Ovary (tissue), 9 donors: ENCODE data around the gene S100A14. TPM values are rescaled to one million over a fixed set of nuclear protein-coding genes. Genes with fewer than 3 reads are reported as not detected.
A peak's percentile ranks its signal among the peaks of the same experiment; 100 is the strongest.

Experiments used
- DNase-seq, 5 donors: peaks; one replicate each; pipeline ENCODE4 v3.0.0-alpha.2; 2019 to 2020
- H3K27ac ChIP-seq, 2 donors: fragments of 200-600 bp; one replicate each; pipeline versions ENCODE4 v1.5.1 to v1.8.0; 2019 to 2022
- H3K27me3 ChIP-seq: fragments of 200-600 bp; one replicate; pipeline ENCODE4 v1.8.0; 2022
- H3K36me3 ChIP-seq: fragments of 200-600 bp; sonication (generic); one replicate; pipeline ENCODE4 v1.5.1; 2019
- H3K4me1 ChIP-seq: one replicate; pipeline ENCODE4 v1.8.1; 2013; ENCODE audit warnings: mild to moderate bottlenecking, moderate library complexity; ENCODE audit not compliant: insufficient read depth
- H3K4me3 ChIP-seq: fragments of 200-600 bp; sonication (generic); one replicate; pipeline ENCODE4 v1.5.1; 2017
- H3K9me3 ChIP-seq, 2 donors: fragments of 200-600 bp in 1 of 2; sonication (generic) in 1 of 2; one replicate each; pipeline versions ENCODE4 v1.5.1 to v1.8.1; 2013 to 2019; ENCODE audit warnings: mild to moderate bottlenecking in 1 of 2, moderate library complexity in 1 of 2
- EP300 ChIP-seq: sonication (generic); formaldehyde crosslinking; IDR thresholded peaks from one replicate; pipeline ENCODE4 v1.6.1; 2017; ENCODE audit warnings: antibody characterized with exemption
- POLR2A ChIP-seq: fragments of 450-650 bp; IDR thresholded peaks from one replicate; pipeline ENCODE4 v1.6.1; 2017; ENCODE audit warnings: antibody characterized with exemption, mild to moderate bottlenecking, moderate library complexity
- WGBS, 3 donors: extraction: QIAGEN DNeasy Blood & Tissue Kit in 1 of 3; methylation state at CpG; one replicate each; pipeline versions ENCODE4 v1.1.5 to v1.1.7; 2013 to 2017; 5-methylcytosine and 5-hydroxymethylcytosine counted together
- intact Hi-C, 4 donors: fragments of 100-400 bp; cut with DNase I; formaldehyde crosslinking; loops; one replicate each; pipeline versions ENCODE4 v1.11.0 to v1.15.1; 2022 to 2023
- polyA plus RNA-seq, 2 donors: library from polyadenylated mRNA; stranded (reverse); fragments of 200-250 nt in 1 of 2; fragments of 350-450 nt in 1 of 2; fragmentation: Illumina TruSeq in 1 of 2; extraction: RNeasy Lipid Tissue Mini Kit (QIAGEN cat#74804) in 1 of 2; gene quantifications; one replicate each; pipeline ENCODE4 v1.2.3, GENCODE V29; 2013 to 2014
- total RNA-seq, 7 donors: library from RNA; depleted of rRNA in 2 of 7; stranded (reverse); fragments of >200 nt in 2 of 7; fragmentation: NEBNext Ultra II Directional in 3 of 7; extraction: Animal tissue kit (Norgen Biotek cat#: 25700) in 3 of 7; gene quantifications; one replicate each; pipeline versions ENCODE4 v1.1.0 to v1.2.4, GENCODE V29; 2016 to 2023
- TF ChIP-seq, protein P1 (sequence below), 3 donors: fragments of 450-650 bp in 2 of 3; fragments of 200-600 bp in 1 of 3; IDR thresholded peaks; one replicate each; pipeline versions ENCODE4 v1.5.1 to v1.8.0; 2016 to 2022; ENCODE audit warnings: antibody characterized with exemption in 3 of 3, mild to moderate bottlenecking in 1 of 3
- donor health status: DM: no; HTN: no; CAD: no; lungs with moderate emphysema.
- donor health status: DM: no; HTN: no; CAD: no.
- donor health status: Bipolar disorder and iron deficiency.
- donor health status: DM: yes; HTN: yes; CAD: no.
- donor health status: DM: no; HTN: no; CAD: no.
- donor health status: DM: yes; HTN: yes; CAD: no.

Gene S100A14
- total and polyA plus RNA-seq, 9 donors: 0.40 to 19.8 (median 2.1) TPM; not detected in 2

DNA sequence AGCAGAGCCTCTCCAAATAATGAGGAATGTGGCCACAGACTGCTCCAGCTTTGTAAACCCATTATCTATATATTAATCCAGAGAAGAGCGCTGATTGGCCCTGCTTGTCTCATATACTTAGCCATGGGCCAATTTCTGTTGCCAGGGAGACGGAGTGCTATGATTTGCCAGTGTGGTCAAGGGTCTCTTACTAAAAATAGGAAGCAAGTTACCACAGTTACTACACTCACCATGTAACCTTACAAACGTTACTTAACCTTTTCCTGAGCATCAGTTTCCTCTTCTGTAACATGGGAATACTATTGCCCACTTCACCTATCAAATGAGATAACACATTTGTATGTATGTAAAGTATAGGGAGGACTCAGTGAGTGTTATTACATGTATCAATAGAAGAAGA, 42.8 kb downstream of the S100A14 start:
- no peaks in the 10 kb centered on the region for H3K27me3 ChIP-seq
- H3K36me3 ChIP-seq: no peaks in the 10 kb centered on the region
- WGBS, 3 donors: 68 to 83% (median 75%) methylated on average over 3 of the region's 3 CpGs
- H3K4me3 ChIP-seq: no peak overlapping the region
- intact Hi-C loops: loop anchor here in 2 of 4 donors (10.0 kb wide), 2 partner anchors 51 to 201 kb away; partner anchors contain the start of genes S100A1 (in 1 of the 2), S100A13 (in 1 of the 2) and SLC27A3 (in 1 of the 2)
- H3K27ac ChIP-seq: no peak overlapping the region
- no peak for DNase-seq
- TF ChIP-seq EP300 (no peak), POLR2A (no peak)
- TF ChIP-seq, protein P1, sequence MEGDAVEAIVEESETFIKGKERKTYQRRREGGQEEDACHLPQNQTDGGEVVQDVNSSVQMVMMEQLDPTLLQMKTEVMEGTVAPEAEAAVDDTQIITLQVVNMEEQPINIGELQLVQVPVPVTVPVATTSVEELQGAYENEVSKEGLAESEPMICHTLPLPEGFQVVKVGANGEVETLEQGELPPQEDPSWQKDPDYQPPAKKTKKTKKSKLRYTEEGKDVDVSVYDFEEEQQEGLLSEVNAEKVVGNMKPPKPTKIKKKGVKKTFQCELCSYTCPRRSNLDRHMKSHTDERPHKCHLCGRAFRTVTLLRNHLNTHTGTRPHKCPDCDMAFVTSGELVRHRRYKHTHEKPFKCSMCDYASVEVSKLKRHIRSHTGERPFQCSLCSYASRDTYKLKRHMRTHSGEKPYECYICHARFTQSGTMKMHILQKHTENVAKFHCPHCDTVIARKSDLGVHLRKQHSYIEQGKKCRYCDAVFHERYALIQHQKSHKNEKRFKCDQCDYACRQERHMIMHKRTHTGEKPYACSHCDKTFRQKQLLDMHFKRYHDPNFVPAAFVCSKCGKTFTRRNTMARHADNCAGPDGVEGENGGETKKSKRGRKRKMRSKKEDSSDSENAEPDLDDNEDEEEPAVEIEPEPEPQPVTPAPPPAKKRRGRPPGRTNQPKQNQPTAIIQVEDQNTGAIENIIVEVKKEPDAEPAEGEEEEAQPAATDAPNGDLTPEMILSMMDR (IDR thresholded peaks at IDR 0.05): no peak
- peaks cover 2% of the 10 kb centered on the region for H3K4me1 ChIP-seq
- H3K9me3 ChIP-seq: no peaks in the 10 kb centered on the region

DNA sequence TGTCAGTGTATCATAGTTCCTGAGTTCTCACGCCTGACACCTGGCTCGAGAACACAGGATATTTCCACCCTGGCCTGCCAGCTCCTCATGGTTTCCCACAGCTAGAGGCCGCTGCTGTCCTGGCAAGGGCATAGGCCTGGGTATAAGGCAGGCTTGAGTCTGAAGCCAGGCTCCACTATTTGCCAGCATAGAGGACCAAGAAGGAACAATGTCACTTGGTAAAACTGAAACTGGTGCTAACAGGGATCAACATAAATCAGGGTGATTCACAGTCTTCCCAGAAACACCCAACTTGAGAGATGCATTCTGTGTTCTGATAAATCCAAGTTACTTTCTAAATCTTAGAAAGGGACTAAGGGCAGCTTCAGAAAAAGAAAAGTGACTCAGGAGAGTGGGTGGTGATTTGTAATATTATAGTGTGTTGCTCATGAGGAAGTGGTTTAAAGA, 43.5 kb downstream of the S100A14 start:
- DNase-seq: peak; percentile 79 to 87 (median 84)
- Histone ChIP-seq H3K4me1 (peaks cover 1% of the 10 kb centered on the region), H3K4me3 (no peak overlapping the region), H3K27ac (no peak overlapping the region), H3K36me3 (no peaks in the 10 kb centered on the region), H3K9me3 (no peaks in the 10 kb centered on the region), H3K27me3 (no peaks in the 10 kb centered on the region)
- WGBS, 3 donors: 4 to 6% (median 6%) methylated on average over 3 of the region's 3 CpGs
- TF ChIP-seq EP300: no peak
- TF ChIP-seq, protein P1 (IDR thresholded peaks at IDR 0.05): peak; percentile 74 to 80 (median 76)
- intact Hi-C loops: loop anchor here in 2 of 4 donors (10.0 kb wide), 2 partner anchors 52 to 202 kb away; partner anchors contain the start of genes S100A1 (in 1 of the 2), S100A13 (in 1 of the 2) and SLC27A3 (in 1 of the 2)

DNA sequence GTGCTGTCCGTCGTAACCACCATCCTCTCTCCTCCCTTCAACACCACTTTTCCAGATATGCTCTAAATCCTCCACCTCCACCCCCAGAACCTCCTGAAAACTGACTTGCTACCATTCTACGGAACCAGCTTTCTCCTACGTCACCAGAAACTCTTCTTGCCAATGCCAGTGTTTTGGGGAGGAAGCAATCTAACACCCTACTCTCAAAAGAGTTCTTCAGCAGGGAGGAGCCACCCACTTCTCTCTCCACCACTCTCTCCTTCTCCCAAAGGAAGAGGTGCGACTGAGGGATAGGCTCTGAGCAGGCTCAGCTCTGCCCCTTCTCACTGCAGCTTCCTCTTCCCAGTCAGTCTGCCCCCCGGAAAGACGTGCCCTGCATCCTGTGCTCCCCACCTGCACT, 44.4 kb downstream of the S100A14 start:
- Histone ChIP-seq H3K27ac (no peak overlapping the region), H3K27me3 (no peaks in the 10 kb centered on the region), H3K4me1 (peaks cover 4% of the 10 kb centered on the region), H3K4me3 (no peak overlapping the region), H3K9me3 (no peaks in the 10 kb centered on the region), H3K36me3 (no peaks in the 10 kb centered on the region)
- DNase-seq: no peak
- intact Hi-C loops: loop anchor here in 2 of 4 donors (10.0 kb wide), 2 partner anchors 53 to 203 kb away; partner anchors contain the start of genes S100A1 (in 1 of the 2), S100A13 (in 1 of the 2) and SLC27A3 (in 1 of the 2)
- TF ChIP-seq POLR2A (no peak), EP300 (no peak)
- TF ChIP-seq, protein P1 (IDR thresholded peaks at IDR 0.05): no peak
- 66 to 74% (median 69%) methylated on average over 7 of the region's 7 CpGs for WGBS, 3 donors

DNA sequence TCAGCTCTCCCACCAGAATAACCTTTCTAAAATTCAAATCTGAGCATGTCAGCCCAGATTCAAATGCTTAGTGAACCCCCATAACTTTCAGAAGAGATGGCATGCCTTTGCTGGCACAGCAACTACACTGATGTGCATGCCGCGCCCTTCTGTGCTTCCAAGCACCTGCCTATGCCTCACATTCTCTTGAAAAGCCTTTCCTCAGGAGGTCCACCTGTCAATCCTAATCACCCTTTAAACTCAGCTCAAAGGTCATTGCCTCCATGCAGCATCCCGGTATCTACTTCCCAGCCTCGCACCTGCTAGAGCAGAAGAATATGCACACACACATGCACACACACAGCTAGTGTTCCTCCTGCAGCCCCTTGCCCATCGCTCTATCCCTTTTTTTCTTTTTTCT, 45.3 kb downstream of the S100A14 start:
- no peak overlapping the region for H3K27ac ChIP-seq
- H3K36me3 ChIP-seq: no peaks in the 10 kb centered on the region
- no peak overlapping the region for H3K4me3 ChIP-seq
- no peaks in the 10 kb centered on the region for H3K9me3 ChIP-seq
- DNase-seq: no peak
- intact Hi-C loops: loop anchor here in 2 of 4 donors (10.0 kb wide), 2 partner anchors 54 to 204 kb away; partner anchors contain the start of genes S100A1 (in 1 of the 2), S100A13 (in 1 of the 2) and SLC27A3 (in 1 of the 2)
- no peaks in the 10 kb centered on the region for H3K27me3 ChIP-seq
- H3K4me1 ChIP-seq: peaks cover 11% of the 10 kb centered on the region
- TF ChIP-seq EP300 (no peak), POLR2A (no peak)
- TF ChIP-seq, protein P1 (IDR thresholded peaks at IDR 0.05): no peak
- 91 to 93% (median 92%) methylated on average over 5 of the region's 5 CpGs for WGBS, 3 donors
